Endothelial cell of umbilical vein (primary cell): Measurements from ENCODE around the gene PLAGL2. TPM values are rescaled to one million over a fixed set of nuclear protein-coding genes. Genes with fewer than 3 reads are reported as not detected.

Experiments
- BruUV-seq: library from RNA; stranded (reverse); fragments of 400-500 nt; replicated peaks from 2 replicates; lab custom pipeline; 2021; lab: Mats Ljungman, UMichigan
- CTCF ChIA-PET: fragments of 300-600, 350-600 bp; sonication (Branson Sonifier 250); formaldehyde crosslinking; loops from one replicate; lab custom pipeline; 2021; ENCODE audit warnings: antibody characterized with exemption, inconsistent platforms; lab: Charles Lee
- POLR2A ChIA-PET: fragments of 300-600, 350-600 bp; sonication (Branson Sonifier 250); formaldehyde crosslinking; loops from one replicate; lab custom pipeline; 2021; ENCODE audit warnings: antibody characterized with exemption, inconsistent platforms; lab: Charles Lee
- DNase-seq: peaks from one replicate; pipeline ENCODE4 v3.0.0-alpha.2; 2011; ENCODE audit warnings: low read depth, low spot score
- FAIRE-seq: peaks from 2 replicates; lab custom pipeline; 2011; peaks lifted over from hg19 to GRCh38; lab: Jason Lieb, UNC
- H2AFZ ChIP-seq: 2 replicates; pipeline ENCODE4 v1.6.0; 2012; ENCODE audit warnings: low read depth, low read length, control low read depth, inconsistent platforms
- H3K27ac ChIP-seq: 2 replicates; pipeline ENCODE4 v1.5.1; 2011; ENCODE audit warnings: low read depth, mild to moderate bottlenecking, control low read depth, low read length, moderate library complexity; ENCODE audit not compliant: insufficient read depth
- H3K27me3 ChIP-seq, 2 experiments: 2 replicates each; pipeline versions ENCODE4 v1.6.0 to v1.6.1; 2011; ENCODE audit warnings: low read length in 2 of 2, mixed read lengths in 1 of 2; ENCODE audit not compliant: control insufficient read depth in 2 of 2, insufficient read depth in 2 of 2
- H3K36me3 ChIP-seq, 2 experiments: 2 replicates in 1 of 2; 3 replicates in 1 of 2; pipeline ENCODE4 v1.5.1; 2011; ENCODE audit warnings: low read length in 2 of 2, mild to moderate bottlenecking in 1 of 2, moderate library complexity in 1 of 2; ENCODE audit not compliant: control insufficient read depth in 2 of 2, insufficient read depth in 2 of 2; ENCODE audit errors: extremely low read depth in 1 of 2
- H3K4me1 ChIP-seq: 3 replicates; pipeline ENCODE4 v1.5.1; 2011; ENCODE audit warnings: mild to moderate bottlenecking, low read length; ENCODE audit not compliant: control insufficient read depth, insufficient read depth; ENCODE audit errors: extremely low read depth
- H3K4me2 ChIP-seq: 2 replicates; pipeline ENCODE4 v1.6.1; 2011; ENCODE audit warnings: low read length, control low read depth, mixed read lengths; ENCODE audit not compliant: insufficient read depth
- H3K4me3 ChIP-seq, 3 experiments: fragments of 200-600 bp in 1 of 3; sonication (generic), shearing (Covaris generic) in 1 of 3; replicated peaks in 1 of 3; 2 replicates each; pipeline ENCODE4 v1.5.1; 2011 to 2016; ENCODE audit warnings: control low read depth in 3 of 3, low read length in 3 of 3, mild to moderate bottlenecking in 2 of 3, inconsistent platforms in 1 of 3, low read depth in 1 of 3, moderate library complexity in 1 of 3; ENCODE audit not compliant: insufficient read depth in 1 of 3
- H3K79me2 ChIP-seq: 2 replicates; pipeline ENCODE4 v1.6.0; 2012; ENCODE audit warnings: low read length, inconsistent platforms; ENCODE audit not compliant: control insufficient read depth, insufficient read depth
- H3K9ac ChIP-seq: replicated peaks from 2 replicates; pipeline ENCODE3; 2011; ENCODE audit warnings: low read length, control low read depth; ENCODE audit not compliant: insufficient read depth; ENCODE audit errors: extremely low read depth
- H3K9me1 ChIP-seq: replicated peaks from 3 replicates; pipeline ENCODE4 v1.6.0; 2011; ENCODE audit warnings: mild to moderate bottlenecking, low read length; ENCODE audit not compliant: control insufficient read depth, insufficient read depth; ENCODE audit errors: extremely low read depth
- H3K9me3 ChIP-seq: replicated peaks from 2 replicates; pipeline ENCODE4 v1.5.1; 2012; ENCODE audit warnings: low read length, inconsistent platforms; ENCODE audit not compliant: control insufficient read depth, insufficient read depth
- H4K20me1 ChIP-seq: replicated peaks from 2 replicates; pipeline ENCODE3; 2011; ENCODE audit warnings: mild to moderate bottlenecking, low read length; ENCODE audit not compliant: control insufficient read depth, insufficient read depth; ENCODE audit errors: extremely low read depth
- EZH2 ChIP-seq: IDR thresholded peaks from 2 replicates; pipeline ENCODE4 v1.6.1; 2012; ENCODE audit warnings: borderline replicate concordance, low read depth, mild to moderate bottlenecking, moderate library complexity, low read length, inconsistent platforms; ENCODE audit not compliant: severe bottlenecking
- FOS ChIP-seq: IDR thresholded peaks from 2 replicates; pipeline ENCODE4 v1.6.1; 2011; ENCODE audit warnings: mild to moderate bottlenecking, low read length, moderate library complexity, borderline replicate concordance; ENCODE audit not compliant: insufficient read depth
- GATA2 ChIP-seq: IDR thresholded peaks from 2 replicates; pipeline ENCODE4 v1.7.0; 2011; ENCODE audit warnings: low read depth, mild to moderate bottlenecking, moderate library complexity, mixed read lengths, low read length; ENCODE audit not compliant: insufficient read length, insufficient read depth
- JUN ChIP-seq: IDR thresholded peaks from 2 replicates; pipeline ENCODE4 v1.6.1; 2011; ENCODE audit warnings: borderline replicate concordance, low read depth; ENCODE audit not compliant: insufficient read length, insufficient read depth
- MYC ChIP-seq: IDR thresholded peaks from one replicate; pipeline ENCODE4 v1.6.1; 2011; ENCODE audit warnings: mild to moderate bottlenecking, low read depth, low read length
- POLR2A ChIP-seq: IDR thresholded peaks from 2 replicates; pipeline ENCODE4 v1.6.1; 2012; ENCODE audit warnings: low read depth, mild to moderate bottlenecking, control low read depth, low read length
- POLR2AphosphoS5 ChIP-seq: IDR thresholded peaks from 2 replicates; pipeline ENCODE4 v1.6.1; 2012; ENCODE audit warnings: low read depth, mild to moderate bottlenecking, control low read depth, low read length, moderate library complexity; ENCODE audit not compliant: insufficient read depth
- dilution Hi-C: fragments of 300-500 bp; cut with MboI; formaldehyde crosslinking; loops from one replicate; pipeline ENCODE4 v1.15.0; 2019; ENCODE audit warnings: low sequenced_read_pairs; ENCODE audit not compliant: extremely low pct_ligation_motif_present
- intact Hi-C: fragments of 100-400 bp; cut with micrococcal nuclease; formaldehyde crosslinking; loops from one replicate; pipeline ENCODE4 v1.10.0; 2022
- polyA plus RNA-seq, 4 experiments: library from polyadenylated mRNA; depleted of rRNA in 3 of 4; stranded (reverse) in 3 of 4; unstranded in 1 of 4; fragments of >200 nt; gene quantifications; 2 replicates each; pipeline versions ENCODE4 v1.2.1 to v1.2.3, GENCODE V29; 2011 to 2012; ENCODE audit warnings: missing spikeins in 1 of 4
- total RNA-seq: library from RNA; stranded (reverse); gene quantifications from 2 replicates; pipeline ENCODE4 v1.2.3, GENCODE V29; 2021
- TF ChIP-seq, protein P1 (sequence below), 2 donors: IDR thresholded peaks; 1 replicate in 1 of 2; 2 replicates in 1 of 2; pipeline ENCODE4 v1.5.1; 2011; ENCODE audit warnings: low read length in 2 of 2, mild to moderate bottlenecking in 2 of 2, moderate library complexity in 2 of 2, control low read depth in 1 of 2, inconsistent platforms in 1 of 2, low read depth in 1 of 2; ENCODE audit not compliant: insufficient read depth in 1 of 2; ENCODE audit errors: extremely low read depth in 1 of 2
- TF ChIP-seq, protein P2 (sequence below): IDR thresholded peaks from 2 replicates; pipeline ENCODE4 v1.6.1; 2011; ENCODE audit not compliant: insufficient read depth, insufficient read length

PLAGL2 gene
- total and polyA plus RNA-seq, 2 donors (not counting 3 experiments of a cell fraction or from before 2014, with no cell fraction given), result 8.2 to 15.2 TPM

DNA sequence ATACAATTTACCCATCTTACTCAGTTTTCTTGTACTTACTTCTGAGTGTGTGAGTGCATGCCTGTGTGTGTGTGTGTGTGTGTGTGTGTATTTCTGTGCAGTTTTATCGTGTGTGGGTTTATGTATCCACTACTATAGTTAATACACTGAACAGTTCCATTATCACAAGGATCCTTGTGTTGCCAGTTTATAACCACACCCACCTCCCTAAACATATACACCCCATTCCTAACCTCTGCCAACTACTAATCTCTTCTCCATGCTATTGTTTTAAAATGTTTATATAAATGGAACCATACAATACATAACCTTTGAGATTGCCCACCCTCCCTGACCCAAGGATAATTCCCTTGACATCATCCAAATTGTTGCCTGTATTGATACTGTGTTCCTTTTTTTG is 18.8 kb upstream of the PLAGL2 start:
- H3K79me2 ChIP-seq, result no peaks in the 10 kb centered on the region

More for the DNA sequence above, 18.8 kb upstream of the PLAGL2 start:
- Histone ChIP-seq H2AFZ (no peak overlapping the region), H3K27ac (no peak overlapping the region), H3K9me3 (no peaks in the 10 kb centered on the region), H3K4me2 (no peak overlapping the region), H3K9ac (no peak overlapping the region), H3K9me1 (no peaks in the 10 kb centered on the region), H3K4me1 (no peaks in the 10 kb centered on the region), H3K27me3 (no peaks in the 10 kb centered on the region), H3K36me3 (peaks cover 0 to 28% of the 10 kb centered on the region in 2 experiments), H4K20me1 (no peaks in the 10 kb centered on the region), H3K4me3 (no peak overlapping the region)
- CTCF ChIA-PET, result interaction anchor here (0.8 kb wide), 1 partner anchor 55 kb away, joined by 3 read pairs; no protein-coding TSS in a partner anchor
- POLR2A ChIA-PET, result interaction anchor here (0.5 kb wide), 1 partner anchor 13 kb away, joined by 4 read pairs; no protein-coding TSS in a partner anchor
- DNase-seq (peak; percentile 15), FAIRE-seq (no peak)
- BruUV-seq, result no TSS peak
- dilution Hi-C loops, result no loop called here
- intact Hi-C loops, result no loop called here
- TF ChIP-seq, protein P1, sequence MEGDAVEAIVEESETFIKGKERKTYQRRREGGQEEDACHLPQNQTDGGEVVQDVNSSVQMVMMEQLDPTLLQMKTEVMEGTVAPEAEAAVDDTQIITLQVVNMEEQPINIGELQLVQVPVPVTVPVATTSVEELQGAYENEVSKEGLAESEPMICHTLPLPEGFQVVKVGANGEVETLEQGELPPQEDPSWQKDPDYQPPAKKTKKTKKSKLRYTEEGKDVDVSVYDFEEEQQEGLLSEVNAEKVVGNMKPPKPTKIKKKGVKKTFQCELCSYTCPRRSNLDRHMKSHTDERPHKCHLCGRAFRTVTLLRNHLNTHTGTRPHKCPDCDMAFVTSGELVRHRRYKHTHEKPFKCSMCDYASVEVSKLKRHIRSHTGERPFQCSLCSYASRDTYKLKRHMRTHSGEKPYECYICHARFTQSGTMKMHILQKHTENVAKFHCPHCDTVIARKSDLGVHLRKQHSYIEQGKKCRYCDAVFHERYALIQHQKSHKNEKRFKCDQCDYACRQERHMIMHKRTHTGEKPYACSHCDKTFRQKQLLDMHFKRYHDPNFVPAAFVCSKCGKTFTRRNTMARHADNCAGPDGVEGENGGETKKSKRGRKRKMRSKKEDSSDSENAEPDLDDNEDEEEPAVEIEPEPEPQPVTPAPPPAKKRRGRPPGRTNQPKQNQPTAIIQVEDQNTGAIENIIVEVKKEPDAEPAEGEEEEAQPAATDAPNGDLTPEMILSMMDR (IDR thresholded peaks at IDR 0.05; ENCODE audit: extremely low read depth in 1 of 2, insufficient read depth in 1 of 2, low read depth in 1 of 2, low read length in 2 of 2), result no peak
- TF ChIP-seq FOS, result no peak
- TF ChIP-seq GATA2, result no peak
- no peak for TF ChIP-seq JUN
- TF ChIP-seq POLR2A, result no peak
- no peak for TF ChIP-seq POLR2AphosphoS5
- no peak for TF ChIP-seq MYC
- TF ChIP-seq EZH2, result no peak
- TF ChIP-seq, protein P2, sequence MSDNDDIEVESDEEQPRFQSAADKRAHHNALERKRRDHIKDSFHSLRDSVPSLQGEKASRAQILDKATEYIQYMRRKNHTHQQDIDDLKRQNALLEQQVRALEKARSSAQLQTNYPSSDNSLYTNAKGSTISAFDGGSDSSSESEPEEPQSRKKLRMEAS, result no peak
